NCI-H69 (cell line): Measurements from ENCODE around the gene NPLOC4.

Source experiments
- DNase-seq: peaks from one replicate; lab custom pipeline; 2025; lab: John Stamatoyannopoulos, UW

NPLOC4 gene

DNA sequence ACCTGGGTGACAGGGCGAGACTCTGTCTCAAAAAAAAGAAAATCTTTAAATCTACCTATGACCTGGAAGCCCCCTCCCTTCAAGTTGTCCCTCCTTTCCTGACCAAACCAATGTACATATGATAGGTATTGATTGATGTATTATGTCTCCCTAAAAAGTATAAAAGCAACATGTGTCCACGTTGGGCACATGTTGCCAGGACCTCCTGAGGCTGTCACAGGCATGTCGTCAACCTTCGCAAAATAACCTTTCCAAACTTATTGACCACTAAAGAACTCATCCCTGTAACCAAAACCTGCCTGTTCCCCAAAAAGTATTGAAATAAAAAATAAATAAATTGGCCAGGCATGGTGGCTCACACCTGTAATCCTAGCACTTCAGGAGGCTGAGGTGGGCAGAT, 25.1 kb upstream of the NPLOC4 start:
- DNase-seq, result no peak

DNA sequence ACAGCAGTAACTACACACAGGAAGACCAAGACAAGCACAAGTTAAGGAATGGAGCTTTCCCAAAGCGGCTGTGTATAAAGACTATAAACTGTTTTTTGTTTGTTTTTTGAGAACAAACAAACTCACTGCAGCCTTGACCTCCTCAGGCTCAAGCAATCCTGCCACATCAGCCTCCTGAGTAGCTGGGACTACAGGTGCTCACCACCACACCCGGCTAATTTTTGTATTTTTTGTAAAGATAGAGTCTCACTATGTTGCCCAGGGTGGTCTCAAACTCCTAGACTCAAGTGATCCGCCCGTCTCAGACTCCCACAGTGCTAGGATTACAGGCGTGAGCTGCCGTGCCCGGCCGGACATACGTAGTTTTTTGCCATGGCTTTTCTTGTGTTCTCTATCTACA, 23.5 kb upstream of the NPLOC4 start:
- no peak for DNase-seq

- DNase-seq, result no peak
Observed at GRCh38 chr17:81659038-81659437, 22.1 kb upstream of the NPLOC4 start.

GRCh38 chr17:81656835-81657234, 19.9 kb upstream of the NPLOC4 start:
- DNase-seq, result no peak

DNA sequence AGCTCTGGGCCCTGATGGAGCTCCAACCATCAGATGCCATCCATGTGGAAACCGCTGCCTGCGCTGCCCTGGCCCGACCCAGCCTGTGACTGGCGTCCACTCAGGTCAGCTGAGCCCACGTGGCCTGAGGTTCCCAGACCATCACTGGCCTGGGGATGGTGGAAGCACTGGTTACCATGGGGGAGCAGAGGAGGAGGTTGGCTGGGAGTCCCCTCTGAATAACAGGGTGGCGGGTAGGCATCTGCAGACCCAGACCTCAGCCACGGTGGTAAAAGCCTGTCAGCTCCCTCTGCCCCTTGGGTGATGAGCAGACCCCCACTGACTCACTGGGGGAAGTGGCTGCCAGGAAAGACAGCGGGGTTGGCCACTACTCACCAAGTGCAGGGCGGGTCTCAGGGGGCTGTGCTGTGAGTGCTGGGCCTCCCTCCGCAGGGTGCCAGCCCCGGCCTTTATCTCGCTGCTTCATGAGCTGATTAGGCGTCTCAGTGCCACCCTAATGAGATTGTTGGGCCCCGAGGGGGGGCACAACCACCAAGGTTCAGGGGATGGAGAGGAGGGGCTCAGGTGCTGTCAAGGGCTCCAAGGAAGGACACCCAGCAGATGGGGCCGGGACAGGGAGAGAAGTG, 19.3 kb upstream of the NPLOC4 start, which contains the start of gene PDE6G:
Gene PDE6G (minus strand): TSS at position 425 of the 626 bp plus-strand sequence. CDS start 3,237 bp downstream, outside the sequence.
- DNase-seq, result no peak

GRCh38 chr17:81655378-81656117, 18.6 kb upstream of the NPLOC4 start:
- DNase-seq, result no peak

- DNase-seq, result no peak
Observed at GRCh38 chr17:81652906-81653771, 16.2 kb upstream of the NPLOC4 start.

DNA sequence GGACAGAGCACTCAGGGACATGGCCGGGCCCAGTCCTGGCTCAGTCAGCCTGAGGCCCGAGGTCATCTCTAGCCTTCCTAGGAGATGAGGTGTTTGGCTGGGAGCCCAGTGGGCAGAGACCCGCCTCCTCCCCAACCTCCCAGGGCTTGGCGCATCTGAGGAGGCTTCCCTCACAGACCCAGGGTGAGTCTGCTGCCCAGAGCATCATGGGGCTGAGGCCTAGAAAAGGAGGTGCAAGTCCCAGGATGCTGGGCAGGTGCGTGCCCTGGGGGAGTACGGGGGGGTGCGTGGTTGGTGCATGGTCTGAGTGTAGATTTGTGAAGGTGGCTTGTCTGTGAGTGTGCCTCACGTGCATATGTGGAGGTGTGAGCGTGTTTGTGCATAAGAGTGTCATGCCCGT, 14.8 kb upstream of the NPLOC4 start:
- peak; percentile 57 for DNase-seq

GRCh38 chr17:81650951-81651350, 14.0 kb upstream of the NPLOC4 start:
- no peak for DNase-seq

GRCh38 chr17:81648707-81649085, 11.8 kb upstream of the NPLOC4 start:
- DNase-seq, result no peak

DNA sequence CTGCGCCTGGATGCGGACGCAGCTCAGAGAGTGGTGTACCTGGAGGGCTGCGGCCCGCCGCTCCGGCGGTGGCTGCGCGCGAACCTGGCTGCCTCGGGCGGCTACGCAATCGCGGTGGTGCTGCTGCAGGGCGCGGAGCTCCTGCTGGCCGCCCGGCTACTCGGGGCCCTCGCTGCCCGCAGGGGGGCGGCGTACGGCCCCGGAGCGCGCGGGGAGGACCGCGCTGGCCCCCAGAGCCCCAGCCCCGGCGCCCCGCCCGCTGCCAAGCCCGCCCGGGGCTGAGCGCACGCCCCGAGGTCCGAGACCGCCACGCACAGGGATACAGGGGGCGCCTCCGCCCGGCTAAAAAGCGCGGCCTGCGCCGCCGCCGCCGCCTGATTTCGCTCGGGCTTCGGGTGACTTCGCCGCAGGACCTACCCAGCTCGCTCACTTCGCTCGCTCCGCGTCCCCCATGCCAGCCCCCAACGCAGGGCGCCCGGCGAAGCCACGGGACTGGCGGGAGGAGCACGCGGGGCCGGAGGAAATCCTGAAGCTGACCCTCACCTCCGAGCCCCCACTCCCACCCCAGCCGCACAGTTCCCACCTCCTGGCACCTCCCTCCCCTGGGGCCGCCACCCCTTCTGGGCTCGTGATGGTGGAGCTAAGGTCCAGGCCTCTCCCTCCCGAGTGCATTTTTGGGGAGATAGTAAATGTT, 11.2 kb upstream of the NPLOC4 start:
- no peak for DNase-seq

GRCh38 chr17:81647640-81648012, 10.7 kb upstream of the NPLOC4 start:
- DNase-seq, result no peak

GRCh38 chr17:81646869-81647600, 10.1 kb upstream of the NPLOC4 start:
- DNase-seq, result peak; percentile 15

GRCh38 chr17:81644976-81645952, 8.4 kb upstream of the NPLOC4 start:
- no peak for DNase-seq

DNA sequence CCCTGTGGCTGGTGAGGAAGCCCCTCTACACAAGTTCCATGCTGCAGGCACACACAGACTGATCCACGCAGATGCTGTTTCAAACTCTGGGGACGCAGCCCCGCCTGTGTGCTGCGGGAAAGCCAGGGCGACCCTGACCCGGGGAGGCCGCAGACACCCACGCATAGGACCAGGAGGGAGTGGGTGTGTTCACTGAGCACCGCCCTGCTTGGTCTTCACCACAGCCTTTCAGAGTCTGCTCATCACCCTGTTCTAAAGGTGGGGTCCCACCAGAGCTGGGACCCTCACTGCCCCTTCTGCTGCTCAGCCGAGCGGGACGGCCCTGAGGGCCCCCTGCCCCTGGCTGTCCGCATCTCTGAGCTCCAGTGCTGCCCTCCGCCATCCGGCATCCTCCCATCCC, 7.6 kb upstream of the NPLOC4 start:
- no peak for DNase-seq

DNA sequence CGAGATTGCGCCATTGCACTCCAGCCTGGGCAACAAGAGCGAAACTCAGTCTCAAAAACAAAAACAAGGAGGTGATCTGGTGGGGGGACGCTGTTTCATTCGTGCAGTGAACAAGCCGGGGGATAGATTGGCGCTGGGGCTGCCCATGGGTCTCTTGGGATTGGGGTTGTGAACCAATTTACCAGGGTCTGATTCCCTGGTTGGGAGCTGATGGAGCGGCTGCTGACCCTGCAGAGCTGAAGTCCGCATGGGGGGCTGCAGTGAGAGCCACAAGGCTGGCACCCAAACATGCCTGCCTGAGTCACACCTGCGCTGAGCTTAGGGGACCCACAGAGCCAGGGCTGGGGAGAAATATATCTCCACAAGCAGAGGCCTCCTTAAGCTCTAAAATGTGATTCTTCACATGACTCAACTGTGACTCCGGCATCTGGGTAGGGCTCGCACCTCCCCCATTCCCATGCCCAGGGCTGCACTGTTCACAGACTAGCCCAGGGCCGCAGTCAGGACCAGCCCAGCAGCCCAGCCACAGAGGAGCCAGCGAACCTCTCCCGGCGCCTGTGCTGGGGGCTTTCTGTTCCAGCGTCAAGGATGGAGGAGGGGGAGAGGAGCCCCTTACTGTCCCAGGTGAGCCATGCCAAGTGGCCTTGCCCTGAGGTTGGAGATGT, 5.0 kb upstream of the NPLOC4 start:
- no peak for DNase-seq

DNA sequence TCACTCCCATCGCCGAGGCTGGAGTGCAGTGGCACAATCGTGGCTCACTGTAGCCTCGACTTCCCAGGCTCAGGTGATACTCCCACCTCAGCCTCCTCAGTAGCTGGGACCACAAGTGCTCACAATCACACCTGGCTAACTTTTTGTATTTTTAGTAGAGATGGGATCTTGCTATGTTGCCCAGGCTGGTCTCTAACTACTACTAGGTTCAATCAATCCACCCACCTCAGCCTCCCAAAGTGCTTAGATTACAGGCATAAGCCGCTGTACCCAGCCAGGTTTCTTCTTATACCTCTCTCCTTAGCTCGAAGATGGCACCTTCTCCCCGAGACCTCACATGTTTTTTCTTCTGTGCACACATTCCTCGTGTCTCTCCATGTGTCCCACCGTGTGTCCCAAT, 3.1 kb upstream of the NPLOC4 start:
- DNase-seq, result no peak

DNA sequence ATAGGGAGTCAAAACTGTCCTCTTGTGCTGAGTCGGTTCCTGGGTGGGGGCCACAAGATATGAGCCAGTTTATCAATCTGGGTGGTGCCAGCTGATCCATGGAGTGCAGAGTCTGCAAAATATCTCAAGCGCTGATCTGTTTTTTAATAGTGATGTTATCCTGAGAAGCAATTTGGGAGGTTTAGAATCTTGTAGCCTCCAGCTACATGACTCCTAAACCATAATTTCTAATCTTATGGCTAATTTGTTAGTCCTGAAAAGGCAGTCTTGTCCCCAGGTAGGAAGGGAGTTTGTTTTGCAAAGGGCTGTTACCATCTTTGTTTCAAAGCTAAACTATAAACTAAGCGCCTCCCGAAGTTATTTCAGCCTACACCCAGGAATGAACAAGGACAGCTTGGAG, 1.8 kb upstream of the NPLOC4 start:
- DNase-seq, result no peak

- DNase-seq, result no peak
Observed at GRCh38 chr17:81635973-81636504, 873 bp downstream of the NPLOC4 start.

DNA sequence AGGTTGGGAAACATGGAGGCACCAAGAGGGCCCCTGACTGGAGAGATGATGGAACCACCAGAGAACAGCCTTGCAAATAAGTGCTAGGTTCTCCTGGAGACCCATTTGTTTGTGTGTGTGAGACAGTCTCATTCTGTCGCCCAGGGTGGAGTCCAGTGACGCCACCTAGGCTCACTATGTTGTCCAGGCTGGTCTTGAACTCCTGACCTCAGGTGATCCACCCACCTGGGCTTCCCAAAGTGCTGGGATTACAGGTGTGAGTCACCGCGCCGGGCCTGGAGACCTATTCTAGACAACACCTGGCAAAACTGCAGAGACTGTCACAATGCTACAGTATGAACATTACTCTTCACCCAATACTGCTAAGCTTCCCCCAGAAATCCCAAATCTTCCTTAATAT, 1.5 kb downstream of the NPLOC4 start:
- no peak for DNase-seq
